Stimulated activated CD4-positive, alpha-beta T cell treated with anti-CD3 and anti-CD28 coated beads, Interleukin-2, amount 100 ng/mL, for 24 hours (primary cell): ENCODE results near the gene UBE2L6.
"Not testable (repeated sequence)": the region's sequence is repeated elsewhere in the genome, so short reads cannot be mapped to it uniquely, and the experiment has no call there.

ENCODE experiments used
- DNase-seq, 2 donors: peaks; one replicate each; pipeline ENCODE4 v3.0.0-alpha.2; 2020

UBE2L6 gene

GRCh38 chr11:57566005-57566904, 1.2 kb downstream of the UBE2L6 start:
- DNase-seq: peak; percentile 22 to 34

- DNase-seq: no peak
Observed at GRCh38 chr11:57562596-57562995, 4.9 kb downstream of the UBE2L6 start.

GRCh38 chr11:57560146-57560545, 7.3 kb downstream of the UBE2L6 start:
- no peak for DNase-seq

GRCh38 chr11:57556041-57556440, 11.4 kb downstream of the UBE2L6 start:
- DNase-seq: no peak

- no peak for DNase-seq
Observed at GRCh38 chr11:57555393-57555792, 12.1 kb downstream of the UBE2L6 start.

- no peak for DNase-seq
Observed at GRCh38 chr11:57552479-57552878, 15.0 kb downstream of the UBE2L6 start.

- DNase-seq: no peak
Observed at GRCh38 chr11:57551941-57552340, 15.5 kb downstream of the UBE2L6 start.

GRCh38 chr11:57549983-57550382, 17.5 kb downstream of the UBE2L6 start:
- DNase-seq: no peak

GRCh38 chr11:57547854-57548377, 19.6 kb downstream of the UBE2L6 start:
- no peak for DNase-seq

- DNase-seq: no peak
Observed at GRCh38 chr11:57546869-57547475, 20.5 kb downstream of the UBE2L6 start.

GRCh38 chr11:57546451-57546850, 21.0 kb downstream of the UBE2L6 start:
- DNase-seq: no peak

- no peak for DNase-seq
Observed at GRCh38 chr11:57545883-57546282, 21.6 kb downstream of the UBE2L6 start.

GRCh38 chr11:57544566-57544965, 22.9 kb downstream of the UBE2L6 start:
- DNase-seq: no peak

GRCh38 chr11:57543593-57543992, 23.9 kb downstream of the UBE2L6 start:
- no peak for DNase-seq

- DNase-seq: no peak
Observed at GRCh38 chr11:57542582-57542981, 24.9 kb downstream of the UBE2L6 start.

- no peak for DNase-seq
Observed at GRCh38 chr11:57541169-57541568, 26.3 kb downstream of the UBE2L6 start.

GRCh38 chr11:57539342-57539741, 28.1 kb downstream of the UBE2L6 start:
- DNase-seq: no peak

- no peak for DNase-seq
Observed at GRCh38 chr11:57536947-57537619, 30.4 kb downstream of the UBE2L6 start, which contains the start of gene SMTNL1. TSS of gene SMTNL1 (plus strand) at chr11:57537595. CDS start at chr11:57542643, 5,048 bp downstream.

- DNase-seq: not testable (repeated sequence)
Observed at GRCh38 chr11:57534449-57534848, 33.0 kb downstream of the UBE2L6 start.

- DNase-seq: peak; percentile 92
Observed at GRCh38 chr11:57530596-57531507, 36.6 kb downstream of the UBE2L6 start, which contains the start of gene TIMM10. TSS of gene TIMM10 (minus strand) at chr11:57530754. CDS start at chr11:57530189, 565 bp downstream.

GRCh38 chr11:57530215-57530595, 37.3 kb downstream of the UBE2L6 start:
- DNase-seq: peak in 1 of 2 donors; percentile 26

- no peak for DNase-seq
Observed at GRCh38 chr11:57529012-57529411, 38.5 kb downstream of the UBE2L6 start.
